GM19467 (cell line): ENCODE measurements around the gene CCDC171.

Experiments used
- ATAC-seq: cut with Tn5 transposase; IDR thresholded peaks from one replicate; pipeline ENCODE4 v1.9.1; 2021; ENCODE audit warnings: mild to moderate bottlenecking, moderate library complexity; ENCODE audit not compliant: unreplicated experiment

Gene CCDC171

GRCh38 chr9:15856591-15856990 is 303.7 kb downstream of the CCDC171 start:
- ATAC-seq = no peak

GRCh38 chr9:15867334-15867733 is 314.5 kb downstream of the CCDC171 start:
- no peak for ATAC-seq

GRCh38 chr9:15867988-15868387 is 315.1 kb downstream of the CCDC171 start:
- no peak for ATAC-seq

GRCh38 chr9:15873573-15874177 is 320.8 kb downstream of the CCDC171 start:
- peak; percentile 57 for ATAC-seq

GRCh38 chr9:15882328-15882727 is 329.5 kb downstream of the CCDC171 start:
- no peak for ATAC-seq

- no peak for ATAC-seq
Observed at GRCh38 chr9:15882883-15883282, 330.0 kb downstream of the CCDC171 start.

- no peak for ATAC-seq
Observed at GRCh38 chr9:15885464-15885863, 332.6 kb downstream of the CCDC171 start.

- no peak for ATAC-seq
Observed at GRCh38 chr9:15889555-15889954, 336.7 kb downstream of the CCDC171 start.

- no peak for ATAC-seq
Observed at GRCh38 chr9:15901572-15901971, 348.7 kb downstream of the CCDC171 start.

- no peak for ATAC-seq
Observed at GRCh38 chr9:15909297-15909696, 356.5 kb downstream of the CCDC171 start.

GRCh38 chr9:15915711-15916110 is 362.9 kb downstream of the CCDC171 start:
- no peak for ATAC-seq

- ATAC-seq = no peak
Observed at GRCh38 chr9:15927161-15927560, 374.3 kb downstream of the CCDC171 start.

- ATAC-seq = no peak
Observed at GRCh38 chr9:15935661-15936305, 382.9 kb downstream of the CCDC171 start.

- ATAC-seq = no peak
Observed at GRCh38 chr9:15936306-15936921, 383.6 kb downstream of the CCDC171 start.

GRCh38 chr9:15942831-15943424 is 390.1 kb downstream of the CCDC171 start:
- no peak for ATAC-seq

GRCh38 chr9:15944341-15944740 is 391.5 kb downstream of the CCDC171 start:
- no peak for ATAC-seq

- no peak for ATAC-seq
Observed at GRCh38 chr9:15959663-15960062, 406.8 kb downstream of the CCDC171 start.

GRCh38 chr9:15961217-15961616 is 408.4 kb downstream of the CCDC171 start:
- no peak for ATAC-seq

GRCh38 chr9:15965246-15965745 is 412.5 kb downstream of the CCDC171 start:
- no peak for ATAC-seq

- ATAC-seq = no peak
Observed at GRCh38 chr9:15966471-15966870, 413.6 kb downstream of the CCDC171 start.

- no peak for ATAC-seq
Observed at GRCh38 chr9:15967068-15967467, 414.2 kb downstream of the CCDC171 start.

- no peak for ATAC-seq
Observed at GRCh38 chr9:15972760-15973159, 419.9 kb downstream of the CCDC171 start.
